HCT116 (cell line): Measurements from ENCODE around the gene TPST1.

Experiments
- CEBPB ChIP-seq: IDR thresholded peaks from 2 replicates; pipeline ENCODE4 v1.6.1; 2012; ENCODE audit warnings: low read depth
- EZH2 ChIP-seq: fragments of 200-600 bp; sonication (generic); IDR thresholded peaks from 2 replicates; pipeline ENCODE4 v1.6.1; 2017; ENCODE audit warnings: antibody characterized with exemption, mixed run types
- EZH2phosphoT487 ChIP-seq: fragments of 200-600 bp; IDR thresholded peaks from 2 replicates; pipeline ENCODE4 v1.6.1; 2018; ENCODE audit warnings: antibody characterized with exemption, borderline replicate concordance
- POLR2A ChIP-seq: IDR thresholded peaks from 2 replicates; pipeline ENCODE4 v1.7.0; 2011; ENCODE audit warnings: borderline replicate concordance; ENCODE audit not compliant: insufficient read depth, insufficient read length; ENCODE audit errors: extremely low read depth
- POLR2AphosphoS5 ChIP-seq: IDR thresholded peaks from 2 replicates; pipeline ENCODE4 v1.6.1; 2011; ENCODE audit warnings: mild to moderate bottlenecking, low read depth, low read length, moderate library complexity
- RAD21 ChIP-seq: IDR thresholded peaks from 2 replicates; pipeline ENCODE4 v1.6.1; 2012; ENCODE audit warnings: low read depth, mild to moderate bottlenecking
- SP1 ChIP-seq: IDR thresholded peaks from 2 replicates; pipeline ENCODE4 v1.6.1; 2012; ENCODE audit warnings: low read depth
- TCF7L2 ChIP-seq: IDR thresholded peaks from 2 replicates; pipeline ENCODE4 v1.7.0; 2011; ENCODE audit warnings: borderline replicate concordance, inconsistent platforms; ENCODE audit not compliant: insufficient read depth, insufficient read length; ENCODE audit errors: extremely low read depth
- ZNF274 ChIP-seq: fragments of 200-500 bp; sonication (Bioruptor generic); IDR thresholded peaks from 2 replicates; pipeline ENCODE4 v1.6.1; 2014; ENCODE audit warnings: mild to moderate bottlenecking, low read depth, low read length, inconsistent platforms
- TF ChIP-seq, protein P1 (sequence below), 3 experiments: fragments of 200-600 bp in 1 of 3; sonication (generic) in 1 of 3; IDR thresholded peaks in 2 of 3; conservative IDR thresholded peaks in 1 of 3; 2 replicates each; pipeline ENCODE4 v1.5.1; 2012 to 2017; ENCODE audit warnings: low read depth in 2 of 3, low read length in 2 of 3, antibody characterized with exemption in 1 of 3, borderline replicate concordance in 1 of 3, control low read depth in 1 of 3, mild to moderate bottlenecking in 1 of 3, mixed read lengths in 1 of 3, mixed run types in 1 of 3, moderate library complexity in 1 of 3; ENCODE audit not compliant: insufficient read depth in 1 of 3
- TF ChIP-seq, protein P2 (sequence below): IDR thresholded peaks from 2 replicates; pipeline ENCODE4 v1.6.1; 2011; ENCODE audit warnings: mild to moderate bottlenecking, low read length, moderate library complexity; ENCODE audit not compliant: insufficient replicate concordance; ENCODE audit errors: extremely low read depth
- TF ChIP-seq, protein P3 (sequence below): IDR thresholded peaks from 2 replicates; pipeline ENCODE4 v1.6.1; 2012

DNA sequence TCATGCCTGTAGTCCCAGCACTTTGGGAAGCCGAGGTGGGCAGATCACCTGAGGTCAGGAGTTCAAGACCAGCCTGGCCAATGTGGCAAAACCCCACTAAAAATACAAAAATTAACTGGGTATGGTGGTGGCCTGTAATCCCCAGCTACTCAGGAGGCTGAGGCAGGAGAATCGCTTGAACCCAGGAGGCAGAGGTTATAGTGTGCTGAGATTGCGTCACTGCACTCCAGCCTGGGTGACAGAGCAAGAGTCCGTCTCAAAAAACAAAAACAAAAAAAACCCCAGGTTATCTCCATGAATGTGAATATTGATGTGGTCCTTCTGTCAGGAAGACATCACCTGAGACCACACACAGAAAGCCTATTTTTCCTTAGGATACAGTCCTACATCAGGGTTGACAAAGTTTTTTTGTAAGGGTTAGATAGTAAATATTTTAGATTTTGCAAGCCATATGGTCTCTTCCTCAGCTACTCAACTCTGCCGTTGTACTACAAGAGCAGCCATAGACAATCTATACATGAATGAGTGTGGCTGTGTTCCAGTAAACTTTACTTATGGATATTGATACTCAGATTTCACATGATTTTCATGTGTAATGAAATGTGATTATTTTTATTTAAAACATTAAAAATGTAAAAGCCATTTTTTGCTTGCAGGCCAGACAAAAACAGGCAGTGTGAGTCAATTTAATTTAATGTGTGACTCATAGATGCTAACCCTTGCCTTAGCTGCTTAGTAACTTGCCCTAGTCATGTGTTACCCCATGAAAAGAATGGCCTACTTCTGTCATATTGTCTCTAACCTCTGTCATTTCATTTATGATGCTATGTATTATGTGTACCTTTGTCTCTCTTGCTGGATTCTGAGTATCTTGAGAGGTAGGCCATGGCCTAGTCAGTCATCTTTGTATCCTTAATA is 78.1 kb downstream of the TPST1 start:
- TF ChIP-seq POLR2AphosphoS5 (no peak), RAD21 (no peak), POLR2A (no peak), SP1 (peak; percentile 37), EZH2phosphoT487 (no peak), TCF7L2 (no peak), EZH2 (no peak), CEBPB (no peak), ZNF274 (no peak)
- TF ChIP-seq, protein P1, sequence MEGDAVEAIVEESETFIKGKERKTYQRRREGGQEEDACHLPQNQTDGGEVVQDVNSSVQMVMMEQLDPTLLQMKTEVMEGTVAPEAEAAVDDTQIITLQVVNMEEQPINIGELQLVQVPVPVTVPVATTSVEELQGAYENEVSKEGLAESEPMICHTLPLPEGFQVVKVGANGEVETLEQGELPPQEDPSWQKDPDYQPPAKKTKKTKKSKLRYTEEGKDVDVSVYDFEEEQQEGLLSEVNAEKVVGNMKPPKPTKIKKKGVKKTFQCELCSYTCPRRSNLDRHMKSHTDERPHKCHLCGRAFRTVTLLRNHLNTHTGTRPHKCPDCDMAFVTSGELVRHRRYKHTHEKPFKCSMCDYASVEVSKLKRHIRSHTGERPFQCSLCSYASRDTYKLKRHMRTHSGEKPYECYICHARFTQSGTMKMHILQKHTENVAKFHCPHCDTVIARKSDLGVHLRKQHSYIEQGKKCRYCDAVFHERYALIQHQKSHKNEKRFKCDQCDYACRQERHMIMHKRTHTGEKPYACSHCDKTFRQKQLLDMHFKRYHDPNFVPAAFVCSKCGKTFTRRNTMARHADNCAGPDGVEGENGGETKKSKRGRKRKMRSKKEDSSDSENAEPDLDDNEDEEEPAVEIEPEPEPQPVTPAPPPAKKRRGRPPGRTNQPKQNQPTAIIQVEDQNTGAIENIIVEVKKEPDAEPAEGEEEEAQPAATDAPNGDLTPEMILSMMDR (IDR thresholded peaks at IDR 0.05 in 2 of 3, conservative IDR thresholded peaks at IDR 0.05 in 1 of 3; ENCODE audit: borderline replicate concordance in 1 of 3, insufficient read depth in 1 of 3, low read depth in 2 of 3, low read length in 2 of 3), result no peak
- TF ChIP-seq, protein P2, sequence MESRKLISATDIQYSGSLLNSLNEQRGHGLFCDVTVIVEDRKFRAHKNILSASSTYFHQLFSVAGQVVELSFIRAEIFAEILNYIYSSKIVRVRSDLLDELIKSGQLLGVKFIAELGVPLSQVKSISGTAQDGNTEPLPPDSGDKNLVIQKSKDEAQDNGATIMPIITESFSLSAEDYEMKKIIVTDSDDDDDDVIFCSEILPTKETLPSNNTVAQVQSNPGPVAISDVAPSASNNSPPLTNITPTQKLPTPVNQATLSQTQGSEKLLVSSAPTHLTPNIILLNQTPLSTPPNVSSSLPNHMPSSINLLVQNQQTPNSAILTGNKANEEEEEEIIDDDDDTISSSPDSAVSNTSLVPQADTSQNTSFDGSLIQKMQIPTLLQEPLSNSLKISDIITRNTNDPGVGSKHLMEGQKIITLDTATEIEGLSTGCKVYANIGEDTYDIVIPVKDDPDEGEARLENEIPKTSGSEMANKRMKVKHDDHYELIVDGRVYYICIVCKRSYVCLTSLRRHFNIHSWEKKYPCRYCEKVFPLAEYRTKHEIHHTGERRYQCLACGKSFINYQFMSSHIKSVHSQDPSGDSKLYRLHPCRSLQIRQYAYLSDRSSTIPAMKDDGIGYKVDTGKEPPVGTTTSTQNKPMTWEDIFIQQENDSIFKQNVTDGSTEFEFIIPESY, result no peak
- TF ChIP-seq, protein P3, sequence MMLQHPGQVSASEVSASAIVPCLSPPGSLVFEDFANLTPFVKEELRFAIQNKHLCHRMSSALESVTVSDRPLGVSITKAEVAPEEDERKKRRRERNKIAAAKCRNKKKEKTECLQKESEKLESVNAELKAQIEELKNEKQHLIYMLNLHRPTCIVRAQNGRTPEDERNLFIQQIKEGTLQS, result no peak
